GM12873 (cell line): ENCODE measurements around the gene CACNA2D2.

Experiments
- CTCF ChIP-seq: IDR thresholded peaks from 2 replicates; pipeline ENCODE4 v1.5.1; 2012; ENCODE audit warnings: low read depth, mild to moderate bottlenecking, moderate library complexity, low read length, control low read depth; ENCODE audit not compliant: insufficient read depth; ENCODE audit errors: missing control alignments

CACNA2D2 gene

GRCh38 chr3:50337175-50337861, 166.1 kb downstream of the CACNA2D2 start:
- no peak for TF ChIP-seq CTCF

DNA sequence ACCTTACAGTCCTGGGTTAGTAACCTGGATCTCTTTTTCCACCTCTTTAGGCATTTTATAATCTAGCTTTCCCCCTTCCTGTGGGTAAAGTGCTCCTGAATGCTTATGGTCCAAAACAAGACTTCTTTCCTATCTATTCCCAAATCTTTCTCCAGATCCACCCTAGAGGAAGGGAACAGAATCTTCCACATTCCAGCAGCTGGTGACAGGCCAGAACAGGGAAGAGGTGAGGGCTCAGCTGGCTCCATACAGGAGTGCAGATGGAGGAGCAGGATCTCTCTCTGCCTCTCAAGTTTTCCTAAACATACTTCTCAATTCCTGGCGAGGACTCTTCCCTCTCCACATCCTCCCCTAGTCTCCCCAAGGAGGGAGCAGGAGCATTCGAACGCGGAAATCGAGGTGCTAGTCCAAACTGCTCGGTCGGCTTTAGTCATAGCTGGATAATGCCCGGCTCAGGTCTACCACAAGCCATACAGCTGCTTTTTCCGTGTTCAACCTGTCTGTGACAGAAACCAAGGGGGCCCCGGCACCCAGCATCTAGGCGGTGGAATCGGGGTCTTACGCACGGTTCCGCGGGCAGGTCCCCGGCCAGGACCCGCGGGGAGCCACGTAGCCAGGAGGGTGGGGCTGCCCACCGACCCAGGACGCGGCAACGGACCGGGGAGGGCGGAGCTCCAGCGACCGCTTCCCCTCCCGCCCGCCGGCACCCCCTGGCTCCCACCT, 166.8 kb downstream of the CACNA2D2 start:
- no peak for TF ChIP-seq CTCF

DNA sequence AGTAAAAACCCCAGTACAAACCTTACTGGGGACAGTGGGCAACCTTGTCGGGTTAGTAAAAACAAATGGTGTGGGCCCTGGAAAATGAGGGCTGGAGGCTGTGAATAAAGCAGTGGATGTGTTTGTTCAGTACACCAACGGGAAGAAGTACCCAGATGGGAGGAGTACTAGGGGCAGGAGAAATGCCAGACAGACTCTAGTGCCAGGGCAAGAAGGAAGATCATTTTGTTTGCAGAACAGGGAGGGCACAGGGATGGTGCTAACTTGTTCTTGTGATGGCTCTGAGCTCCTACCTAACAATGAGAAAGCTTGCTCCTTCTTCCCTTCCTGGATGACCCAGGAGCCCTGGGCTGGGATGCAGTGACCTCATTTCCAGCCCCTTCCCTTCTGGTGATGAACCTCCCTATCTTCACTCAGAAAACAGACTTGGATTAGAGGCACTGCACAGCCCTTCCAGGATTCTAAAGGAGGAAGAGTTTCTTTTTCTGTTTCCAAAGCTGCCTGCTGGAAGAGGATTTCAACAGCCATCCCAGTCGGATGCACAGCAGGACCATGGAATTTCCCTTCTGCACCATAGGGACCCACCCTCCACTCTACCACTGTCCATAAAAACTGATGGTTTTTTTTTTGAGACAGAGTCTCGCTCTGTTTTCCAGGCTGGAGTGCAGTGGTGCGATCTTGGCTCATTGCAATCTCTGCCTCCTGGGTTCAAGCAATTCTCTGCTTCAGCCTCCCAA, 168.9 kb downstream of the CACNA2D2 start:
- TF ChIP-seq CTCF: no peak

- no peak for TF ChIP-seq CTCF
These were observed 169.6 kb downstream of the CACNA2D2 start for GRCh38 chr3:50333744-50334328.

DNA sequence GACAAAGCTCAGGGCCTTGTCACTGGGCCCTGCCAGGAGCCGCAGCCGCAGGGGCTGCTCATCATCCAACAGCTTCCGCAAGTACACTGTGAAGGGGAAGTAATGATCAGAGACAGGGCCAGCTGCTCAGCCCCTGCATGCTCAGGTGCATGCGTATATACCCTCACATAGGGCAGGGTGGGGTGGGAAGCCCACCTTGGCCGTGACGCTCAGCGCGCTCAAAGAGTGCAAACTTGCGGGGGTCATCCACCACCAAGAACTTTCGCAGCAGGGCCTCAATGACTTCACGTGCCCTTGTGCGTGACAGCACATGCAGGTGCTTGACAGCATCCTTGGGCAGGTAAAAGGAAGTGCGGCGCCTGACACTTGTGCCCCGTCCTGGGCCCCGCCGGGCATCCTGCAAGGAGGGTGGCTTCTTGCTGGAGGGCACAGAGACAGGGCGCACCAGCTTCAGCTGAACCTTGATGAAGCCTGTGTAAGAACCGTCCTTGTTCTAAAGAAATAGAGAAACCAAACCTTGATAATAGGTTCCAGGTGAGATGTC, 172.0 kb downstream of the CACNA2D2 start:
- TF ChIP-seq CTCF: no peak

DNA sequence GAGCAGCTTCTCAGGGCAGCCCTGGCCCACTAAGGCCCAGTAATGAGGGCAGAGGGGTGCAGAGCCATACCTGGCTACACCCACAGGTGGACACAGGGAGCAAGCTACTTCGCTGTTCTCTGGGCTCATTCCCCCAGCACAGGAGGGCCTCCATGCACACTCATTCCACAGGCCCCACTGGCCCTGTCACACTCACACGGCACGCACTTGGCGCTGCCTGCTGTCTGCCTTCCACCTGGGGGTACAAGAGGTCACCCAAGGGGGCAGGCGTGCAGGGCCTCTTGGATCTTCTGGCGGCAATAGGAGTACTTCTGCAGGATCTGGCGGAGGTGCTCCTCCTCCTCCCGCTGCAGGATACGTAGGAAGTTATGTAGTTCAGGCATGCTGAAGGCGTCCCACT, 173.1 kb downstream of the CACNA2D2 start:
- no peak for TF ChIP-seq CTCF

- no peak for TF ChIP-seq CTCF
These were observed 175.3 kb downstream of the CACNA2D2 start, which contains the start of gene TUSC2 for GRCh38 chr3:50327943-50328691. Gene TUSC2, minus strand, starts transcription at chr3:50328223. Its CDS starts 124 bp downstream, at chr3:50328099.
